ENCODE measurements around the gene TMBIM6.

The TMBIM6 gene

GRCh38 chr12:49792976-49793580, 51.7 kb downstream of the TMBIM6 start:
- Histone ChIP-seq H3K9me3 (ENCODE audit: control insufficient read depth, insufficient read depth, low read depth, low read length) (no peaks in the 10 kb centered on the region), H3K4me3 (ENCODE audit: low read depth, low read length) (no peak overlapping the region), H3K4me1 (ENCODE audit: control insufficient read depth, insufficient read depth, low read length) (no peaks in the 10 kb centered on the region), H3K27ac (ENCODE audit: extremely low read depth, low read depth, low read length) (no peak overlapping the region), H3K36me3 (ENCODE audit: control insufficient read depth in 2 of 2, insufficient read depth in 1 of 2, low read length in 2 of 2) (peaks cover 0 to 75% of the 10 kb centered on the region in 2 experiments; a peak in 2 of 3 replicates)
- POLR2A ChIA-PET = no interaction called here
- TF ChIP-seq HIC1 (tag by site-specific recombination; IDR thresholded peaks at IDR 0.05) = peak; percentile 96
- TF ChIP-seq ZNF350 (tag by site-specific recombination; IDR thresholded peaks at IDR 0.05) = no peak
- CTCF ChIA-PET = interaction anchor here (0.6 kb wide), 1 partner anchor 527 kb away, joined by 4 read pairs; no protein-coding TSS in a partner anchor

- Histone ChIP-seq H3K27ac (ENCODE audit: extremely low read depth, low read depth, low read length) (no peak overlapping the region), H3K4me3 (ENCODE audit: low read depth, low read length) (no peak overlapping the region), H3K36me3 (ENCODE audit: control insufficient read depth in 2 of 2, insufficient read depth in 1 of 2, low read length in 2 of 2) (peaks cover 0 to 80% of the 10 kb centered on the region in 2 experiments; a peak in 2 of 3 replicates), H3K9me3 (ENCODE audit: control insufficient read depth, insufficient read depth, low read depth, low read length) (no peaks in the 10 kb centered on the region), H3K4me1 (ENCODE audit: control insufficient read depth, insufficient read depth, low read length) (no peaks in the 10 kb centered on the region)
- CTCF ChIA-PET = no interaction called here
- POLR2A ChIA-PET = no interaction called here
- TF ChIP-seq ZNF394 (tag by site-specific recombination; IDR thresholded peaks at IDR 0.05; ENCODE audit: borderline replicate concordance) (no peak), ZNF692 (tag by site-specific recombination; IDR thresholded peaks at IDR 0.05) (0 out of 2 replicates have a peak, but pooled peaks have one; percentile 36), KLF16 (tag by site-specific recombination; IDR thresholded peaks at IDR 0.05) (no peak), TSHZ1 (tag by site-specific recombination; IDR thresholded peaks at IDR 0.05; ENCODE audit: borderline replicate concordance) (no peak), ZNF544 (tag by site-specific recombination; IDR thresholded peaks at IDR 0.05) (no peak)
Measured at GRCh38 chr12:49793620-49794019, 52.3 kb downstream of the TMBIM6 start.

- Histone ChIP-seq H3K4me3 (ENCODE audit: low read depth, low read length) (no peak overlapping the region), H3K27ac (ENCODE audit: extremely low read depth, low read depth, low read length) (no peak overlapping the region), H3K4me1 (ENCODE audit: control insufficient read depth, insufficient read depth, low read length) (no peaks in the 10 kb centered on the region), H3K36me3 (ENCODE audit: control insufficient read depth in 2 of 2, insufficient read depth in 1 of 2, low read length in 2 of 2) (peaks cover 0 to 84% of the 10 kb centered on the region in 2 experiments; a peak in 2 of 3 replicates), H3K9me3 (ENCODE audit: control insufficient read depth, insufficient read depth, low read depth, low read length) (no peaks in the 10 kb centered on the region)
- ChIA-PET CTCF (no interaction called here), POLR2A (no interaction called here)
- TF ChIP-seq ZEB2 (tag by site-specific recombination; IDR thresholded peaks at IDR 0.05) = no peak
- TF ChIP-seq ZNF2 (tag by site-specific recombination; IDR thresholded peaks at IDR 0.05) = no peak
- no peak for TF ChIP-seq ZNF530 (tag by site-specific recombination; IDR thresholded peaks at IDR 0.05; ENCODE audit: low read depth)
- TF ChIP-seq ZNF76 (tag by site-specific recombination; IDR thresholded peaks at IDR 0.05; ENCODE audit: borderline replicate concordance, low read depth) = no peak
- TF ChIP-seq ZNF266 (tag by site-specific recombination; IDR thresholded peaks at IDR 0.05; ENCODE audit: low read depth) = no peak
- TF ChIP-seq ZNF133 (tag by site-specific recombination; IDR thresholded peaks at IDR 0.05) = no peak
- no peak for TF ChIP-seq ZNF707 (tag by site-specific recombination; IDR thresholded peaks at IDR 0.05)
- no peak for TF ChIP-seq YY2 (tag by site-specific recombination; IDR thresholded peaks at IDR 0.05)
- no peak for TF ChIP-seq GLIS1 (tag by site-specific recombination; IDR thresholded peaks at IDR 0.05)
- TF ChIP-seq ZBTB44 (tag by site-specific recombination; IDR thresholded peaks at IDR 0.05) = no peak
- TF ChIP-seq ZNF112 (tag by site-specific recombination; IDR thresholded peaks at IDR 0.05) = no peak
- no peak for TF ChIP-seq ZNF18 (tag by site-specific recombination; IDR thresholded peaks at IDR 0.05)
- TF ChIP-seq ZNF16 (tag by site-specific recombination; IDR thresholded peaks at IDR 0.05; ENCODE audit: low read depth) = no peak
- TF ChIP-seq ZNF514 (tag by site-specific recombination; IDR thresholded peaks at IDR 0.05) = no peak
Measured at GRCh38 chr12:49794021-49794420, 52.7 kb downstream of the TMBIM6 start.
